GM21825 (cell line): ENCODE data around the gene DNASE1L1.

Source experiments
- ATAC-seq: cut with Tn5 transposase; IDR thresholded peaks from one replicate; pipeline ENCODE4 v1.9.1; 2021; ENCODE audit warnings: mild to moderate bottlenecking, moderate library complexity; ENCODE audit not compliant: unreplicated experiment

The DNASE1L1 gene

DNA sequence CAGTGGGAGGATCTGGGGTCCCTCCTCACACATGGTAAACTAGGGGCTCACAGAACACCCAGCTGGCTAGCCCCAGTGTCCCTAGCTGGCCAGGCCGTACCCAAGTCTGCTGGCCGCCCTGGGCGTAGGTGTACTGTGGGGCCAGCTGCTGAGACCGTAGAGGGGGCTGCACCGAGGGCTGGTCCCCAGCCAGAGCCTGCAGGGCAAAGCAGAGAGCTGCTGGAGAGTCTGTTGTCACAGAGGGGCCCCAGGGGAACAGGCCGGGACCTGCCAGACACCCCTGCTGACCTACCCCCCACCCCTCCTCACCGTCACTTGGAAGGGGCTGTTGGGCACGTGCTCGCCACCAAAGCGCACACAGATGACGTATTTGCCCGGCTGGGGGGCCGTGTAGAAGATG lies 54.5 kb downstream of the DNASE1L1 start:
- ATAC-seq = no peak

DNA sequence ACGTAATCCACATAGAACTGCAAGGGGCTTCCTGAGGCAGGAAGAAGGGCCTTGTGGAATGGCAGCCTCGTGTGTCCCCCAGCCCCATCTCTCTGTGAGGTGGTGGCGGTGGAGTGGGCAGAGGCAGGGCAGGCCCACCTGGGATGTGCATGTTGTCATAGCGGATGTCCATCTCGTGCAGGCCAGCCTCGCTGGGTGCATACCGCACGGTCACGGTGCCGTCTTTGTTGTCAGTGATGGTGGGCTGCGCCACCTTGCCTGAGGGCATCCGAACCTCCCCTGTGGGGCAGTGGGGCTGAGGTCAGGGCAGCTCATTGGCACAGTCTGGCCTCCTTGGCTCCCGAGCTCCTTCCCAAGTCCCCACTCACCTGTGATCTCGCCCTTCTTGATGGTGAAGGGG lies 55.0 kb downstream of the DNASE1L1 start:
- no peak for ATAC-seq

DNA sequence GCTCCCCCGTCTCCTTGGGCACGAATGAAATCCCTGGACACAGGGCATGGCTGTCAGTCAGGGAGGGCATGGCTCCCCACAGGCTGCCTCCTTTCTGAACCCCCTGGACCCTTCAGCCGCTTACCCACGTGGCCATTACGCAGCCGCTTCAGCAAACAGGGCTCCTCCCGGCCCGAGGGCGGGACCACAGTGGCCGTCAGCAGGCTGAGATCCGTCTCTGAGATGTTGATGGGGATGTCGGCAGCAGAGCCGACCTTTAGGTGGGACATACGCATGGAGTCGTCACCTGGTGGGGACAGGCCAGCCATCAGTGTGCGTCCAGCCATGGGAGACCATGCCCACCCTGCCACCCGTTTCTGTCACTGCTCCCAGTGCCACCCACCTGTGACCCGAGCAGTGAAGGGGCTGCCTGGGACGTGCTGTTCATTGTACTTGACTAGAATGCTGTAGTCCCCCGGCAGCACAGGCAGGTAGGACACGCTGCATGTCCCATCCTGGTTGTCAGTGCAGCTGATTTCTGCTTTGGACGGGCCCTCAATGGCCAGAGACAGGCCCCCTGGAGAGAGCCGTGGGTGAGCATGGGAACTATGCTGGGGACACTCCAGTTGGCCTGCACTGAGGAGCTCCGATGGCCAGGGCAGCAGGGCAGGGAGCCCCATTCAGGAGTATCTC lies 55.7 kb downstream of the DNASE1L1 start:
- no peak for ATAC-seq

DNA sequence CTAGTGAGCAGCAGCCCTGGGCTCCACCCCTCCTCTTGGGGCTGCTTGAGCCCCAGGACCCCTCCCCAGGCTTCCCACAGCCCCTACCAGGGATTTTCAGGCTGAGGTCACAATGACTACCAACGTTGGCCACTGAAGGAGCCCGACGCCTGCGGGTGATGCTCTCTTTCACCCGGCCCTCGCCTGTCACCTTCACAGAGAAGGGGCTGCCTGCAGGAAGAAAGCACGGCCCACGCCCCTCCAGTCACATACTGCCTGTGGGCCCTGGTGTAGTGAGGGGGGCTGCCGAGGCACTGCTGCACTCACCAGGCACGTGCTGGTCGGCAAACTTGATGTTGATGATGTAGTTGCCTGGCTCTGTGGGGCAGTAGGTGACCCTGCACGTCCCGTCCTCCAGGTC lies 56.6 kb downstream of the DNASE1L1 start:
- no peak for ATAC-seq

DNA sequence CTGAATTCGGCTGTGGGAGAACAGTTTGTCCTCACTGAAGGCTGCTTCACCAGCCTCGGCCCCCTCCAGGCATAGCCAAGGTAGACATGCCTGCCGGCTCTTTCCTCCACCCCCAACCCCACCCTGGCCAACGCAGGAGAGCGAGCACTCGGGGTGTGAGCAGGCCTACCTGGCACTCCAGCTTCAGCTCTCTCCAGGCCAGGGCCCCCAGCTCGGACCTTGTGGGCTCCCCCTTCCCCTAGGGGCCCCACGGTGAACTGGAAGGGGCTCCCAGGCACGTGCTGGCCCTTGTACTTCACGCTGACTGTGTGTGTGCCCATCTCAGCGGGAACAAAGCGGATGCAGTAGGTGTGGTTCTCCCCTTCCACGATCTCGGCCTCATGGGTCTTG lies 57.0 kb downstream of the DNASE1L1 start:
- ATAC-seq = no peak
